A673 (cell line): ENCODE data around the gene HPS4.

ENCODE experiments used
- CTCF ChIP-seq: fragments of 300-800, 200-600 bp; sonication (generic); conservative IDR thresholded peaks from 2 replicates; pipeline ENCODE4 v1.5.1; 2017; ENCODE audit warnings: low read depth, mild to moderate bottlenecking, antibody characterized with exemption, low read length, moderate library complexity, mixed read lengths
- EZH2 ChIP-seq: fragments of 200-600 bp; sonication (generic); IDR thresholded peaks from 2 replicates; pipeline ENCODE4 v1.6.1; 2017; ENCODE audit warnings: borderline replicate concordance, low read depth, mild to moderate bottlenecking, mixed read lengths, antibody characterized with exemption, low read length; ENCODE audit not compliant: poor library complexity, severe bottlenecking

GRCh38 chr22:26430600-26430999 lies 53.0 kb downstream of the HPS4 start:
- TF ChIP-seq CTCF (no peak), EZH2 (no peak)
